Measurements from ENCODE around the gene CEACAM16.

DNA sequence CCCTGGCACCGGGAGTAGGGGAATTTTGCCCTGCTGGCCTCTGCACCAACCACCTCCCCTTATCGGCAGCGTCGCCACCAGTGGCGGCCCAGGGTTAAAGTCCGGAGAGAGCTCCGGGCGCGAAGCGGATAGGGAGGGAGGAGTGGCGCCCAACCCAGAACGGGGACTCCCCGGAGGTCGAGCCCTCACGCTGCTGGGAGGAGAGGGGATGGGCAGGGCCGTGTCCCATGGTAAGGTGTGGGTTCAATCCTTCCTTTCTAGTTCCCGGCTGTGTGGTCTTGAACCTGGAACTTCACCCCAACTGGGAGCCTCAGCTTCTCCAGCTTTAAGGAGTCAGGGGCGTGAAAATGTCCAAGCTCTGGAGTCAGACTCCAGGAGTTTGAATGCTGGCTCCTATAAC, 26.3 kb downstream of the CEACAM16 start:
- TF ChIP-seq, protein P1, sequence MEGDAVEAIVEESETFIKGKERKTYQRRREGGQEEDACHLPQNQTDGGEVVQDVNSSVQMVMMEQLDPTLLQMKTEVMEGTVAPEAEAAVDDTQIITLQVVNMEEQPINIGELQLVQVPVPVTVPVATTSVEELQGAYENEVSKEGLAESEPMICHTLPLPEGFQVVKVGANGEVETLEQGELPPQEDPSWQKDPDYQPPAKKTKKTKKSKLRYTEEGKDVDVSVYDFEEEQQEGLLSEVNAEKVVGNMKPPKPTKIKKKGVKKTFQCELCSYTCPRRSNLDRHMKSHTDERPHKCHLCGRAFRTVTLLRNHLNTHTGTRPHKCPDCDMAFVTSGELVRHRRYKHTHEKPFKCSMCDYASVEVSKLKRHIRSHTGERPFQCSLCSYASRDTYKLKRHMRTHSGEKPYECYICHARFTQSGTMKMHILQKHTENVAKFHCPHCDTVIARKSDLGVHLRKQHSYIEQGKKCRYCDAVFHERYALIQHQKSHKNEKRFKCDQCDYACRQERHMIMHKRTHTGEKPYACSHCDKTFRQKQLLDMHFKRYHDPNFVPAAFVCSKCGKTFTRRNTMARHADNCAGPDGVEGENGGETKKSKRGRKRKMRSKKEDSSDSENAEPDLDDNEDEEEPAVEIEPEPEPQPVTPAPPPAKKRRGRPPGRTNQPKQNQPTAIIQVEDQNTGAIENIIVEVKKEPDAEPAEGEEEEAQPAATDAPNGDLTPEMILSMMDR (IDR thresholded peaks at IDR 0.05 in 8 of 11, conservative IDR thresholded peaks at IDR 0.05 in 3 of 11): no peak
- TF ChIP-seq POLR2A (IDR thresholded peaks at IDR 0.05): no peak
